NCI-H748 (cell line): ENCODE measurements around the gene ENTPD6.
"Not testable (repeated sequence)": the region's sequence is repeated elsewhere in the genome, so short reads cannot be mapped to it uniquely, and the experiment has no call there.

Experiments used
- DNase-seq: peaks from one replicate; lab custom pipeline; 2025; ENCODE audit not compliant: unreplicated experiment; lab: John Stamatoyannopoulos, UW

The ENTPD6 gene

GRCh38 chr20:25254986-25255680, 59.6 kb downstream of the ENTPD6 start:
- DNase-seq = no peak

DNA sequence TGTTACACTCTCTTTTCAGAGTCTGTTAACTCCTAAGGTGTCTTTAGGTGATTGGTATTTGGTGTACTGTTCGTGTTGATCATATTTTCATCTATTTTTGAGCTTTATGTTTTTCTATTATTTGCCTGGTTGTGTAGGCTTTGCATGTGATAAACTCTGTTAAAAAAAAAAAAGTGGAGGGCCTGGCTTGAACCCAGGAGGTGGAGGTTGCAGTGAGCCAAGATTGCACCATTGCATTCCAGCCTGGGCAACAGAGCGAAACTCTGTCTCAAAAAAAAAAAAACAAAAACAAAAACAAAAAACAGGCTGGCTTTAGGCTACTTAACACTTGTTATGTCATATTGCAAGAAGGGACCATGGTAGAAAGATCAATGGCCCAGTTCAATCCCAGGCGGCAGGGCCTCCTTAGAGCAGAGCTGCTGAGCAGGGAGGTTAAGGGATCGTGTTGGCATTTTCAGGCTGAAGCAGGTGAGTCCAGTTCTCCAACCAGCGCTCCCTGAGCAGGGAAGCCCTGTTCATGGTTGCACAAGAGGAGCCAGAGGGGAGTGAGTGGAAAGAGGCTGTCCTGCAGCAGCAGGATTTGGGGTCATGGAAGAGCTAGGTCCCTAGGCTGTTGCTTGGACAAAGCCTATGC, 60.8 kb downstream of the ENTPD6 start:
- no peak for DNase-seq

GRCh38 chr20:25257130-25257529, 61.6 kb downstream of the ENTPD6 start:
- no peak for DNase-seq

DNA sequence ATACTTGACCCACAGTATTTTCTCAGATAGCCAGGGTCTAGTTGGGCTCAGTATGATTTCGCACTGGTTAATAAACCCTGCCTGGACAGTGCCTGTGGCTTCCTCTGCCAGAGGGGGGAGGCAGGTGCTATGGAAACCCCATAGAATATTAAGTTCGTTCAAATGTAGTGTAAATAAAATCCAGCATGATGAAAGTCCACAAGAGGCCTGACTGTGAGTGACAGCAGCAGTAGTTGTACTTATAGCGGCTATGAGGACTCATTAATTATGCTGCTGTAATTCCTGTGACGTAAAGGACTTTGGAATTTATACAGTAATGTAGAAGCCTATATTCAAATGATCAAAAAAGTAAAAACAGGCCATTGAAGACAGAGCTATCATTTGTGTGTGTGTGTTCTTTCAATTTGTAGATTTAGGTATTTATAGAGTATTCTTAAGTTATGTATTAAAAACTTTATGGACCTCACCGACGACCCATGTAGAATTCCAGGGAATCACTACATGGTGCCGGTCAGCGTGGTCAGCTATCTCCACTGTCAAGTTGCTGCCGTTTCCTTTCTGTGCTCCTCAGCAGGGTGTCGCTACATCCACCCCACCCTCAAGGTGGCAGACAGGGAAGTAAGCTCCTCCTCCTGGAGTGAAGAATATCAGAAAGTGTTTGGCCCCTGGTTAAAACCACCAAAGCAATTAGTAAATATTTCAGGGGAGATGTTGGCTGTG, 62.4 kb downstream of the ENTPD6 start:
- DNase-seq = no peak

DNA sequence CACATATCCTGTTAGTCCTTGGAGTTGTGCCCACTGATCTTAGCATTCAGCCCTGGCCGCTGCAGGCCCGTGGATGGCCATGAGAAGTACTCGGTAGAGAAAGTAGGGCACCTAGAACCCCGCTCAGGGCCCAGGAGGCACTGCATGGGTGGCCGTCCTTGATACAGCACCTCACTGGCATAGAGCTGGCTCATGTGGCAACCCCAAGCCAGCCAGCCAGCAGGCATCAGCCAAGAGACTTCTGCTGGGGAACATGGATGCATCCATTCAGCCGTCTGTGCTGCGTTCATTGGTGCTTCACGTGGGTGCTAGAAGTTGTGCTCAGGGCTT, 62.9 kb downstream of the ENTPD6 start:
- no peak for DNase-seq

DNA sequence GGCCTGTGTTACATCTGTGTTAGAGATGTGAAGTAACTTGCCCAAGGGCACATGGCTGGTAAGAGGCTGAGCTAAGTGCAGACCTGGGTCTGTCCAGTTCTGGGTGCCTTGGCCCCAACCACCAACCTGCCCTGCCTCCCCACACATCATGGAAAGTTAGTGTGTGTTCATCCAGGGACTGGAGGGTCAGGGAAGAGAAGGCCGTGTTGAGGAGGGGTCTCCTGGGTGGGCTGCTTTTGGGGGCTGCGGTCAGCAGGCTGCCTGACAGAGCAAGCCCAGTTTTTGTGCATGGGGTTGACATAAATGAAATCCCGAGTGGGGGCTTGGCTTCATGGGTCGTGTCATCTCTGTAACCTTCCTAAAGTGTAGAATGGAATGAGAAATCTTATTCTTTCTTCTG, 63.3 kb downstream of the ENTPD6 start:
- no peak for DNase-seq

DNA sequence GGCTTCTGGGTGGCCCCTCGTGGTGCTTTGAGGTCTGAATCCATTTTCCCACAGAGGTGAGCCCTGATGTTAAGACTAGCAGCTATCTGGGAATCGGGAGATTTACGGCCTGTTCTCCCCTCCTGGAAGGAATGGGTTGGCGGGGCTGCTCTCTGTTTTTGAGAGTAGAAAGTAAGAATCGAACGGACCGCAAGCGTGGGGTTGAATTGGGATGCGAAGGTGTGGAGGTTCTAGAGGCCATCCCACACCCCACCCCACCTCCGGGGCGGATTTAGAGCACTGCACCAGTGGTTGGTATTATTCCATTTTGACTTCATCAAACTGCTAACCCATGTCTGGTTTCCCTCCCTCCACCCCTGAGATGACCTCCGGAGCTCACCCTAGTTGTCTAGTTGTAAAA, 63.8 kb downstream of the ENTPD6 start:
- no peak for DNase-seq

DNA sequence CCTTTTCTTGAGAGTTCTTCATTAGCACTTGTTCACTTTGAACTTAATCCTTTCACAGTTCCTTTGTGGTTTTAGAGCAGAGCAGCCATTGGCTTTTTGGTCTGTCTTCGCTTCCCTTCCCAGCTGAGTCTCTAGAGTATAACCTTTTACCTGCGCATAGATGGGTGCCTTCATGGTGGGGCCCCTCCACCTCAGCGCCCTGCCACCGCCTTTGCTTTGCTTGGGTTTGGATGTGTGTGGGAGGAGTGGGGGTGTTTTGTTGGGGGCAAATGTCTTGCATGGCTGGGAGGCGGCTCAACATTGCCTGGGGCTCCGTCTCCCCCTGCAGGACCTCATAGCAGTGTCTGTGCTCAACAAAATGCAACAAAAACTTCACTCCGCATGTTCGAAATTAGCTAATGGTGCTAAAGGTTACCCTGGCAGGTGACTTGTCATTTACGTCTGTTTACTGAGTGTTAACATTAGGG, 64.3 kb downstream of the ENTPD6 start:
- DNase-seq = no peak

DNA sequence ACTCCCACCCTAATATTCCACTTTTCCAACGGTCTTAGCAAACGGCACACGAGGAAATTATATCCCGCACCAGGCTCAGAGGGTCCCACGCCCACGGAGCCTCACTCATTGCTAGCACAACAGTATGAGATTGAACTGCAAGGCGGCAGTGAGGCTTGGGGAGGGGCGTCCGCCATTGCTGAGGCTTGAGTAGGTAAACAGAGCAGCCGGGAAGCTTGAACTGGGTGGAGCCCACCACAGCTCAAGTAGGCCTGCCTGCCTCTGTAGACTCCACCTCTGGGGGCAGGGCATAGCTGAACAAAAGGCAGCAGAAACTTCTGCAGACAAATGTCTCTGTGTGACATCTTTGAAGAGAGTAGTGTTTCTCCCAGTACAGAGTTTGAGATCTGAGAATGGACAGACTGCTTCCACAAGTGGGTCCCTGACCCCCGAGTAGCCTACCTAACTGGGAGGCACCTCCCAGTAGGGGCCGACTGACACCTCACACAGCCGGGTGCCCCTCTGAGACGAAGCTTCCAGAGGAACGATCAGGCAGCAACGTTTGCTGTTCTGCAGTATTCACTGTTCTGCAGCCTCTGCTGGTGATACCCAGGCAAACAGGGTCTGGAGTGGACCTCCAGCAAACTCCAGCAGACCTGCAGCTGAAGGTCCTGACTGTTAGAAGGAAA, 65.4 kb downstream of the ENTPD6 start:
- DNase-seq = not testable (repeated sequence)

- DNase-seq = no peak
Observed at GRCh38 chr20:25269057-25269832, 73.7 kb downstream of the ENTPD6 start.

DNA sequence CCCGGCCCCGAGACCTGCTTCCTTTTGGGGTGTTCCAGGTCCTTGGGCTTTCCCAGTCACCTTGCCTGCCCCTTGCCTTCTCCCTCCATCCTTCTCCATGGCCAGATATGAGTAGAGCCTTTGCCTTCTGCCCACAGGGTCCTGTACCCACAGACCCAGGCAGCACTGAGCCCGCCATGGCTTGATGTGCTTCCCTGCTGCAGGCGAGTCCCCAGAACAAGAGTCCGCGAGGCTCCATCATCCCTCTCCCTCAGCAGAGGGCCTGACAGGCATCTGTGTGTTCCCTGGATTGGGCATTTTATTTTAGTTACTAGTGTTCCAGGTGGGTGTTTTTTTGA, 74.3 kb downstream of the ENTPD6 start:
- DNase-seq = no peak

DNA sequence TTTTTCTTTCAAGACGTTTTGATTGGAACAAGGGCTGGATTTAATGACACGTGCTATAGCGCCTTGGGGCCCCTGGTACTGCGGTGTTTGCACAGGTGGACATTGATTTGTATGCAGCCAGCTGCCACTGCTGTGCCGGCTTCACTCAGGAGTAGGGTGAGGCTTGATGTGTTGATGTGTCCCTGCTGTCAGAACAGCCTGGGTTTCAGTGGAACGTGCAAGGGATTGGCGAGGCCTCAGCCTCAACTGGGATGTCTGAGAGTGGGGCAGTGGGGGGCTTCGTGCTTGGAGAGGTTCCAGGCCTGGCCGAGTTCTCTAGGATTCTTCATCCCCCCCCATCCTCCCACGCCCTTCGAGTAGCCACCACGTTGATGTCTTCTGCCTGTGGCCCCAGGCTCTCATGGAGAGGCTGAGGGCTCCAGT, 75.3 kb downstream of the ENTPD6 start:
- DNase-seq = peak; percentile 67

DNA sequence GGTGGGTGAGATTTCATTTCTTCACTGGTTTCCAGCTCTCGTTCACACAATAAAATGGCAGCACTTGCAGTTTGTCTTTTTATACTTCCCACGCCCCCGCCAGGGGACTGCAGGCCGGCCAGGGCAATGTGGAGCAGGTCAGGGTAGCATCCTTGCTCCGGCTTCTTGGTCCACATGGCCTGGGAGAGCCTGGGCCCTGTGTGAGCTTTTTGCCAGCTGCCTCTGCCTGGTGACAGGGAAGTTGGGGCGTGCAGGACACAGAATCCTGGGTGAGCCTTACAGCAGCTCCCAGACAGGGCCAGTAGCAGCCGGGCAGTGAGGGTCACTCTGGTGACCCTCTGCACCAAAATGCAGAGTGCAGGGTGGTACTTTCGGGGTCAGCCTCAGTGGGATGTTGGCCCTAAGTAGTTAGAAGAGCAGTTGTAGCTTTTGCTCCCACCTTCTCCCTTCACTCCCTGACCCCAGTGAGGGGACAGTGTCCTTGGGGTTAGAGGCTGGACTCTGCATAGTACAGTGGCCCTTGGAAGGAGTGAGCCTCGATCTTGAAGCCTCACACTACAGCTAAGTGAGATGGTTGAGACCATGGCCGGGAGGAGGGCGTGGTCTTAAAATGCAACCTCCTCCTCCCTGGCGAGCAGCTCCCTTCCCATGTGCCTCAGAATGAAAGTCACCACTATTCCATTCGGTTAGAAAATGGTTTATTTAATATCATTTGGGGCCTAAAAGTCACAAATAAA, 76.1 kb downstream of the ENTPD6 start:
- DNase-seq = no peak

DNA sequence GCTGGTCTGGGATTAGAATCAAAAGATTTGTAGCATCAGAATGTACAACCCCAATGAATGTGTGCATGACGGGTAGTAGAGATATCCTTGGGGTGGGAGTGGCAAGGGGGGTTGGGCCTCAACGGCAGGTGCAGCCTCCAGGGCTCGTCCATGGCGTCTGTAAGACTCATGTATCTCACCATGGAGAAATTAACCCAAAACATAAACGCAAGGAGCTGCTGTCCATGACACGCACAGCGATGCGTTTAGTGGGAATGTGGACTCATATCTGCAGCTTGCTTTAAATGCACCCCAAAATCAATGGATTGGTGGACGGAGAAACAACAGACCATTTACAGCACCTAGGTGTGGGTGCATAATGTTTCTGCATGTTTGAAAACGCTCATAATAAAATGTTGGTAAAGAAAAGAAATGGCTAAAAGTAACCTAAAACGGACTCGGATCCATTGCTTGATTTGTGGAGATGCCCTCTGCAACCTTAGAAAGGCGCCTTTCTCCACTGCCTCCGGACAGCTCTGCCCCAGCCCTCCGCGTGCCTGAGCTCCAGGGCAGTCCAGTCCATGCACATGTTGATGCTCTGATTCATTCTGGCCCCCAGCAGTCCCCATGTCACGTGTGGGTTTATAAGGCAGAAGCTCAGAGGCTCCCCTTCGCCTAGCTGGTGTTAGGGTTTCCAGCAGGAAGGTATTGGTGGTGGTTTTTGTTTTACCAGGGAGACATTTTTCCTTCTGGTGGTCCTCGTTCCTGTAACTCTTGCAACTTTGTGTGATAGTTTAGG, 76.9 kb downstream of the ENTPD6 start:
- DNase-seq = no peak

GRCh38 chr20:25273046-25273445, 77.5 kb downstream of the ENTPD6 start:
- no peak for DNase-seq

- no peak for DNase-seq
Observed at GRCh38 chr20:25273541-25274358, 78.2 kb downstream of the ENTPD6 start.

- DNase-seq = no peak
Observed at GRCh38 chr20:25274481-25274880, 79.0 kb downstream of the ENTPD6 start.

- no peak for DNase-seq
Observed at GRCh38 chr20:25274891-25275812, 79.6 kb downstream of the ENTPD6 start.
